ENCODE data around the gene CST7.
A peak's percentile ranks its signal among the peaks of the same experiment; 100 is the strongest.

CST7 gene

DNA sequence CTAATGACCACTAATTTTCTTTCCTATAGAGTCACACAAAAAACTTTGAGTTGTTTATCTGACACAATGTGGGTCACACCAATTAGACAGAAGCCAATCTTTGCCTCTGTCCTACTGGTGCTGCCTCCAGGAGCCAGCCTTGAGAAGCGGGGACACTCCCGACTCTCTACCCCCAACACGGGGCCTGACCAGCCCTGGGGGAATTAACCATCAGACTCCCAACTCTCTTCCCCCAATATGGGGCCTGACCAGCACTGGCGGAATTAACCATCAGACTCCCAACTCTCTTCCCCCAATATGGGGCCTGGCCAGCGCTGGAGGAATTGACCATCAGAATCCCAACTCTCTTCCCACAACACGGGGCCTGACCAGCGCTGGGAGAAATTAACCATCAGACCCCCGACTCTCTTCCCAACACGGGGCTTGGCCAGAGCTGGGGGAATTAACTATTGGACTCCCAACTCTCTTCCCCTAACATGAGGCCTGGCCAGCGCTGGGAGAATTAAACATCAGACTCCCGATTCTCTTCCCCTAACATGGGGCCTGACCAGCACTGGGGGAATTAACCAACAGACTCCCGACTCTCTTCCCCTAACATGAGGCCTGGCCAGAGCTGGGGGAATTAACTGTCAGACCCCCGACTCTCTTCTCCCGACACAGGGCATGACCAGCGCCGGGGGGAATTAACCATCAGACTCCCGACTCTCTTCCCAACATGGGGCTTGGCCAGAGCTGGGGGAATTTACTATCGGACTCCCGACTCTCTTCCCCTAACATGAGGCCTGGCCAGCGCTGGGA is 12.5 kb downstream of the CST7 start:
- H3K27ac ChIP-seq = peak overlapping the region in 8 of 21 experiments; percentile 16 to 72 (median 35)

GRCh38 chr20:24962182-24962492 is 13.1 kb downstream of the CST7 start:
- no peak overlapping the region for H3K4me3 ChIP-seq
- peak overlapping the region in 1 of 21 experiments; percentile 35 for H3K27ac ChIP-seq

More for the DNA sequence above, 12.5 kb downstream of the CST7 start:
- H3K4me3 ChIP-seq = no peak overlapping the region

- Histone ChIP-seq H3K27ac (peak overlapping the region in 1 of 21 experiments; percentile 35), H3K4me3 (no peak overlapping the region)
Observed at GRCh38 chr20:24962510-24962909, 13.4 kb downstream of the CST7 start.

GRCh38 chr20:24963672-24964505 is 14.8 kb downstream of the CST7 start:
- H3K4me3 ChIP-seq = no peak overlapping the region
- H3K27ac ChIP-seq = no peak overlapping the region

GRCh38 chr20:24964506-24964840 is 15.4 kb downstream of the CST7 start:
- no peak overlapping the region for H3K4me3 ChIP-seq
- no peak overlapping the region for H3K27ac ChIP-seq

GRCh38 chr20:24965065-24965919 is 16.2 kb downstream of the CST7 start:
- Histone ChIP-seq H3K4me3 (no peak overlapping the region), H3K27ac (no peak overlapping the region)

DNA sequence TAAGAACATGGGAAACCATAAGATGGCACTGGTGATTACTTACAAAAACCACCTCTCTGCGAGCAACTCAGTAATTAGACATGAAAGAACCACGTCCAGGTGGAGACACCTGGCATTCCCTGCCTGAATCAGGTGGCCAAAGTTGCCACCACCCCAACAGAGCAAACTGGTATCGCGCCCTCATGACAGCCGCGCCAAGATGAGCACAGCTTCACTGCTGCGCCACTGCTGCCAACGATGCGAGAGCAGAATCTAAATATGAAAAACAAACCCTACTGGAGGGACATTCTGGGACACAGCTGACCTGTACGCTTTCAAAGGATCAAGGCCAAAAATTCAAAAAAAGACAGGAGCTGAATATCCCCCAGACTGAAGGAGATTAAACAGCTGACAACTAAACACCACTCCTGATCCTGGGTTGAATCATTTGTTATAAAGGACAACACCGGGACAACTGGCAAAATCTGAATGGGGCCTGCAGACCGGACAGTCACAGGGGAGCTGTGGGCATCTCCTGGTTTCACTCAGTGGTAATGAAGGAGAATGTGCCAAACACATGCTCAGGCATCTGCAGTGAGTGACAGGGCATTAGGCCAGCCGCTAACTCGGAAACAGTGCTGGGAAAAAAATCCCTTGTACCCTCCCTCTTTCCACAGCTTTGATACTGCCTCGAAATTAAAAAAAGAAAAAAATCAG is 17.4 kb downstream of the CST7 start:
- no peak overlapping the region for H3K4me3 ChIP-seq
- no peak overlapping the region for H3K27ac ChIP-seq

DNA sequence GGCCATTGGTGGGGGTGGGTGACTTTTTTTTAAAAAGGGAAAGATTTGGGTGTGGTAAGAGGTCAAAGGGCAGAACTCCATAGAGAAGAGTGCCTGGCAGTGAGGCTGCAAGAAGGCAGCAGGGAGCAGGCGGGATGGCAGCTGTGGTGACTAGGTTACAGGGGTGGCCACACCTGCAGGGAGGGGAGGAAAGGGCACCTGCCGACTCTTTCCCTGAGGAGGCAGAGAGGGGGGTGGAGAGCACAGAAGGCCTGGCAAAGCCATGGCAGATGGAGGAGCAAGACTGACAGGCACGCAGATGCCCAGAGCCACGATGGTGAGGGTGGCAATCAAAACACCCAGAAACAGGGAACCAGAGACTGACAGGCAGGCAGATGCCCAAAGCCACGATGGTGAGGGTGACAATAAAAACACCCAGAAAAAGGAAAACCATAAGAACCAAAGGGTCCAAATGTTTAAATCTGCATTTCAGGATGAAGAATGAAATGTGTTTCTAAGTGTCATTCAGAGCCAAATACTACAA is 19.3 kb downstream of the CST7 start:
- Histone ChIP-seq H3K27ac (no peak overlapping the region), H3K4me3 (no peak overlapping the region)

- Histone ChIP-seq H3K27ac (no peak overlapping the region), H3K4me3 (no peak overlapping the region)
Observed at GRCh38 chr20:24969186-24970029, 20.3 kb downstream of the CST7 start.

DNA sequence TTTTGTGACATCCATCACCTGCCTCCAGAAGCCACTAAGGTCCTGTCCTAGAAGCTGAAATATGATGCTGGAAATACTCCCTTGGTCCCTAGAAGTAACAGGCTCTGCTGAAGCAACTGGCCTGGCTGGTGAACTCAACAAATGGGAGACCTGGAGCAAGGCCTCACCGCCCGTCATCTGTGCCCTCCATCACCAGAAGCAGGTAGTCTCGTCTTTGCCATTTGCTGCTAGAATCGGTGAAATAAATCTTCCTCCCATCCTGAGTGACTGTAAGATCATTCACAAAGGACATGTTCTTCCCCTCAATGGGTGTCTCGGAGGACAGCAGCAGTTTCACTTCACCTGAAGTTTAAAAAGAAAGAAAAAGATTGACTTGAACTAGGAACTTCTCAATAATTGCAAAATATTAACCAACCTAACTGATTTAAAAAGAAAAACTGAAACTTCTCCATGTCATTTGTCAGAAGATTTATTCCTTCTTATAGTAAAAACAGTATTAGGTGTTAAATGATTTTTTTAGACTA is 21.0 kb downstream of the CST7 start:
- Histone ChIP-seq H3K27ac (no peak overlapping the region), H3K4me3 (no peak overlapping the region)

DNA sequence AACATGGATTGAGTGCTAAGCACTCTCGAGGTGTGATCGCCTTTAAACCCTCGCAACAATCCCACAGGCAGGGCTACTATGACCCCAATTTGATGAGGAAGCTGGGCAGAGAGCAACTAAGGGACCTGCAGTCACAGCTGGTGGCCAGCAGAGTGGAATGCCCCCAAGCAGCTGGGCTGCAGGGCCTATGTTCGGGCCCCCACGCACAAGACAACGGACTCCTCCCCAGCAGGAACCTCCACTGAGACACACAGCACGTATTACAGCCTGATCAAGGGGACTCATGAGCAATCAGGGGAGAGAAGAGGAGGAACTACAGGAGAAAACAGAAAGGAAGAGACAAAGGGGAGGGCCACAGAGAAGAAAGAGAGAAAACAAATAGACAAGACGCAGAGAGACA is 21.7 kb downstream of the CST7 start:
- no peak overlapping the region for H3K27ac ChIP-seq

GRCh38 chr20:24971376-24972101 is 22.5 kb downstream of the CST7 start:
- Histone ChIP-seq H3K4me3 (no peak overlapping the region), H3K27ac (no peak overlapping the region)

More for the DNA sequence above, 21.7 kb downstream of the CST7 start:
- no peak overlapping the region for H3K4me3 ChIP-seq

GRCh38 chr20:24972341-24972740 is 23.3 kb downstream of the CST7 start:
- H3K27ac ChIP-seq = no peak overlapping the region

GRCh38 chr20:24977336-24977735 is 28.3 kb downstream of the CST7 start:
- Histone ChIP-seq H3K4me3 (no peak overlapping the region), H3K27ac (peak overlapping the region in 1 of 21 experiments; percentile 25)

More at GRCh38 chr20:24972341-24972740, 23.3 kb downstream of the CST7 start:
- no peak overlapping the region for H3K4me3 ChIP-seq

DNA sequence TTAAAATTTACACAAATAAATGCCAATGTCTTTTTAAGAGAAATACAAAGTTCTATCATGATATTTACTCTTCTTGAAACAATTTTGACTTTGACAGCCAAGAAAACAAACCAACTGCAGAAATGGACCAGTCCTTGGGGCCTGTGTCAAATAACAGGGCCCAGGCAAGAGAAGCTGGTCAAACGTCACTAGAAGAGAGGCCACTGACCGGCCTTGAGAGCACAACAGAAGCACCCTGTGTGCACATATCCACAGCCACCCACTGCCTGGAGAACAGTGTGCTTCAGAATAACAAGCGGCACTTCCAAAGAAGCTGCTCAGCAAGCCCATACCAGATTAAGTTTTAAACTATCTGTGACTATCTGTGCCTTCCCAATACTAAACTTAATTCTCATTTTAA is 28.7 kb downstream of the CST7 start:
- H3K27ac ChIP-seq = peak overlapping the region in 1 of 21 experiments; percentile 25

GRCh38 chr20:24978513-24978912 is 29.4 kb downstream of the CST7 start:
- Histone ChIP-seq H3K4me3 (no peak overlapping the region), H3K27ac (no peak overlapping the region)

More for the DNA sequence above, 28.7 kb downstream of the CST7 start:
- no peak overlapping the region for H3K4me3 ChIP-seq

Data from skin epidermis (tissue), 12 donors.